ENCODE measurements around the gene C3orf20.

Gene C3orf20

GRCh38 chr3:14674841-14675240 is at the start of gene C3orf20:
Gene C3orf20 (plus strand): TSS chr3:14675141. CDS start chr3:14682714, 7,573 bp downstream.
- DNase-seq: no peak

GRCh38 chr3:14625443-14625842 is 49.5 kb upstream of the C3orf20 start:
- no peak for DNase-seq

DNA sequence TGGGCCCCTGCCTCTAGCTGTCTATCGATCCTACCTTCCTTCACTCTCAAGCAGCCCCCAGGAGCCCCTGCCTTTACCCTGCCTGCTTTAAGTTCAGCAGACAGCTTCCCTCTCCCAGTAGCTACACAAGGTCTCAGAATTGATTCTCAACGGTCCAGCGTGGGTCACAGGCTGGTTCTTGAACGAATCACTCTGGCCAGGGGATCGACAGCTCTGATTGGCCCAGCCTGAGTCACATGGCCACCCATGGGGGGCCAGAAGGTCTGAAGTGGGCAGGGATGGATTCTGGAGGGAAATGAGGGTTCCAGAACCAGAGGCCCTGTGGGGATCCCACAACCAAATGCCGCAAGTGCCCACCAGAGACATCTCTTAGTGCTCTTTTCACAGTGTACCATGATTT is 47.1 kb upstream of the C3orf20 start:
- DNase-seq: no peak

- no peak for DNase-seq
Measured at GRCh38 chr3:14628406-14628805, 46.5 kb upstream of the C3orf20 start.

- no peak for DNase-seq
Measured at GRCh38 chr3:14630404-14631100, 44.4 kb upstream of the C3orf20 start.

DNA sequence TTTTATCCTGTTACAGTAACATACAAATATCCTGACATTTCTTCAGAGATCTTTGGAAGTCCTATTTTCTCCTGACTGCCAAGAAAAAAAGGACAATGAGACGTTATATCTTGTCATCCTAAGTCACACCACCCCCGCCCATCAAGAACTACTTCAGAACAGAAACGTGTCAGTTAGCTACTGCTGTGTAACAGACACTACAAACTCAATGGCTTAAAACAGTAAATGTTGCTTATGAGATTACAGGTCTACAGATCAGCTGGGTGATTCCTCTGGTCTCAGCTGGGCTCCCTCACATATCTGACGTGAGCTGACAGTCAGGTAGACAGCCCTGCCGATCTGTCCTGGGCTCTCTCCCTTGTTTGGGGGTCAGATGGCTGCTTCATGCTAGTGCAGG is 43.8 kb upstream of the C3orf20 start:
- DNase-seq: no peak

- DNase-seq: no peak
Measured at GRCh38 chr3:14631687-14632441, 43.1 kb upstream of the C3orf20 start.

- no peak for DNase-seq
Measured at GRCh38 chr3:14632442-14632930, 42.5 kb upstream of the C3orf20 start.

- DNase-seq: no peak
Measured at GRCh38 chr3:14633417-14633816, 41.5 kb upstream of the C3orf20 start.

DNA sequence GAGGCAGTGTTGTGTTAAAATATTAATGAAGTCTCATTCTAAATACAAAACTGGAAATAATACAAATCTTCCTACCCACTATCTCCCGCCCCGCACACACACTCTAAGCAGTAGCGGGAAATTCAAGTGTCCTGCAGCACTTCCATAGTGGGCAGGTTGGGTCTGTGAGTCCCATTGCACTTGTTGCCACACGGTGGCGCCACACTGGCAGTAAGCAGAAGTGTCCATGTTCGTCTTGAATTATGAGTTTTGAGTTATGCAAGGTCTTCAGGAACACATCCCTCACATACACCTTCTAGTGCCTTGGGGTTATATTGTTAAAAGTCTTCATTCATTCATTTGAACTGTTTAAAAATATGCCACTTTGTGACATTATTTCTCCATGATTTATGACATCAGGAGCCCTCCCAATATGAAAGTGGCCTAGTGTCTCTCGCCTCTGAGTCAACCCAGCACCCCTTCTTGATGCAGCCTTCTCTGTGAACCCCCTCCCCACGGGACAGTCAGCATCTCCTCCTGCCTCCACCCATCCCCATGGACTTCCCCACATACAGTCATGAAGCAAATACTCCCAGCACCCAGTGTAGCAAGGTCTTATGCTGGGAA is 41.0 kb upstream of the C3orf20 start:
- DNase-seq: peak; percentile 40

GRCh38 chr3:14634763-14635400 is 40.1 kb upstream of the C3orf20 start:
- no peak for DNase-seq

DNA sequence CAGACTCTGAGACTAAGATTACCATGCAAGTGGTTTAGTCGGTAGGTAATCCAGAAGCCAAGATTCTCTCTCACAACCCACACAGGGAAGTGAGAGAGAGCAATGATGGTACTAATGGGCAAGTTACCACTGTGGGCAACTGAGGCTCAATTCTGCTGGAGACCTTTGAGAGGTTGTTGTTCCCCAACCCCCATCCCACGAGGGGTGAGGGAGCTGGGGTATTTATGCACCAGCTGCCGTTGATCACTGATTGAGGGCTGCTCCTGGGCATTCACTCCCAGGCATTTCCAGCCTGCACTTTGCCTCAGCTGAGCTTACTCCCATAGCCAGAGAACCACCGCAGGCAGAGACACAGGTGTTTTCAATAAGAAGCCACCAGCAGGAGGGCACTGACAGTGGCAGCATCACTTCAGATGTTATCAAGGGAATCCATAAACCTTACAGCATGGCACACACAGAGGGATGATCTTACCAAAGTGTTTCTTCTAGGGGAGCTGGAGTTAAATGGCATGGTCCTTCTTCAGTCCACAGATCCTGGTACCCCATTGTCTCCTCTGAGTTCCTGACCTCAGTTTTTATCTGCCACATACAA is 38.3 kb upstream of the C3orf20 start:
- no peak for DNase-seq

DNA sequence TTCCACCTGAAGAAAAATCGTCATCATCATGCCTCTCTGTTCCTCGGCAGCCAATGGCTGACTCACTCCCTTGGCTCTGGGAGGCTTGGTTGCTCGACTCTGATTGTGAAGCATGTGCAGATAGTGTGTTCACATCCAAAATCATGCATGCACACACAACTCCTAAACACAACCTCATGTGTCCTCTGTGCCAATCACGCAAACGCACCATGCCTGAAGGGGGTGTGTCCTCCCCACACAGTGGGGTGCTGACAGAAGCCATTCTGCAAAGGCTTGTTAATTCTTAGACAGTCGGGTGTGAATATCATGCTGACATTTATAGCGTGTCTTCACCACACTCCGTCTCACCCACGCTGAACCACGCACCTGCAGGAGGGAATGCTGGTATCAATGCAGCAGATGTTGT is 34.8 kb upstream of the C3orf20 start:
- DNase-seq: no peak

DNA sequence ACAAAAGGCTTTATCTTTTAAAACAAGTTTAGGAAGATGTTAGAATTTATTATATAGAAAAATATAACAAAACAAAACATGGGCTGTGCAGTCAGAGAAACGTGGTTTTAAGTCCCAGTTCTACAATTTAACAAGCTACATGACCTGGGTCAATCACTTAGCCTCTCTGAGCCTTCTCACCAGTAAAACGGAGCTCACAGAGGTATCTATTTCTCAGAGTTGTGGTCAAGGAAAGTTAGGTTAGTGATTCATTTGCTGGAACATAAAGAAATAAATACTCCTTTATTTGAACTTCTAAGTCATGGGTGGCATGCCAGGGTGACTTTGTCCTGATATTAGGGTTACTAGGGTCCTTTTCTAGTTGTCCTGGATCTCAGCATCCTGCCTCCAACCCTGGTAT is 34.2 kb upstream of the C3orf20 start:
- no peak for DNase-seq

- no peak for DNase-seq
Measured at GRCh38 chr3:14641346-14641745, 33.6 kb upstream of the C3orf20 start.

DNA sequence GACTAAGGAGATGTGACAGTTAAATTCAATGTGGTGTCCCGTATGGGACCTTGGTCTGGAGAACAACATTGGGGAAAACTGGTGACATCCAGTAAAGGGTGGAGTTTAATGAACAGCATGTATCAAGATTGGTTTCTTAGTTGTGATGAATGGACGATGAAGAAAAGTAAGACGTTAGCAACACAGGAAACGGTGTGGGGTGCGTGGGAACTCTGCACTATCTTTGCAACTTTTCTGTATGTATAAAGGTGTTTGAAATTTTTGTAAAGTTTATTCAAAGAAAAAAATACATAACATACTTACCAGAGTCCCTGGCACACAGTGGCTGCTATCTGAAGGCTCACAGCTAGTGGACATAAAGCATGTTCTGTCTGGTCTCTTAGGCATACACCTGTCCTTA is 29.5 kb upstream of the C3orf20 start:
- no peak for DNase-seq

DNA sequence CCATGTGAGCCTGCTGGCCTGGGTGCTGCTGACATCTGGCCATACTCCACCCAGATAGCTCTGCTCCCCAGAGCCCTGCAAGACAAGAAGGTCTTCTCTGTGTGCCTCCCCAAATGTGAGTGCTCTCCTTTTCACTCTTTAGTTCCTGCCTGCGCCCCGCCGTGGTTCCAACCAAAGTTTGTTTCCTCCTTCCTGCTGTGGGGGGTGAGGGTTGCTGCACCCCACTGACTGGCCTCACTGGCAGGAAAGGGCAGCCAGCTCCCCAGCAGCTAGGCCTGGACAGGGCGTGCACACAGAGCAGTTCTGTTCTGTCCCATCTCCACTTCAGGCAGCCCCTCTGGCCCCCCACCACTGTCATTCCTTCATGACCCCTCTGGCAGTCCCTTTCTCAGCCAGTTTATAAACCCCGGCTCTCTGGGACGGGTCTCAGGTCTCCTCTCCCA is 28.8 kb upstream of the C3orf20 start:
- DNase-seq: no peak

DNA sequence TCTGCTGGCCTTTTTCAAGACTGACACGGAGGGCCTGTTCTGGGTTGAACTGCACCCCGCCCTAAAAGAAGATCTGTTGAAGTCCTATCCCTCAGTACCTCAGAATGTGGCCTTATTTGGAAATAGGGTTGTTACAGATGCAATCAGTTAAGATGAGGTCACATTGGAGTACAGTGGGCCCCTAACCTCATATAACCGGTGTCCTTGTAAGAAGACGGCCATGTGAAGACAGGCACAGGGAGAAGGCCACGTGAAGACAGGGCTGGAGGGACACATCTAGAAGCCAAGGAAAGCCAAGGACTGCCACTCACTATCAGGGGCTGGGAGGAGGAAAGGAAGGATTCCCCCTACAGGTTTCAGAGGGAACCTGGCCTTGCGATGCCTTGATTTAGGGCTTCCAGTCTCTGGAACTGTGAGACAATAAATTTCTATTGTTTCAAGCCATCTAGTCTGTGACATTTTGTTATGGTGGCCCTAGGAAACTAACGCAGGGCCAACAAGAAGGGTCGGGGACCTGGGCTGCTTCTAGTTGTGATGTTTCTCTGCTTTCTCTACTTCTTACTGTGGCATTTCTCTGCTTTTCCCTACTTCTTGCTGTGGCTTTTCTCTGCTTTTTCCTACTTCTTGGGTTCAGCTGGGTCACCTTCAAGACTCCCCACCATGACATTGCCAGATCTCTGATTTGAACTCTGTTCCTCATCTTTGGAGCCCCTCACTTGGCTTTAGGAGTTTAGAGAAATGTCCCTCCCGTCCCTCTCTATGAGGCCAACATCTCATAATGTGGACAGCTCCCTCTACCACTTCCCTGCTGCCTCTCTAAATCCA is 28.1 kb upstream of the C3orf20 start:
- DNase-seq: no peak

GRCh38 chr3:14647976-14648955 is 26.7 kb upstream of the C3orf20 start:
- no peak for DNase-seq

DNA sequence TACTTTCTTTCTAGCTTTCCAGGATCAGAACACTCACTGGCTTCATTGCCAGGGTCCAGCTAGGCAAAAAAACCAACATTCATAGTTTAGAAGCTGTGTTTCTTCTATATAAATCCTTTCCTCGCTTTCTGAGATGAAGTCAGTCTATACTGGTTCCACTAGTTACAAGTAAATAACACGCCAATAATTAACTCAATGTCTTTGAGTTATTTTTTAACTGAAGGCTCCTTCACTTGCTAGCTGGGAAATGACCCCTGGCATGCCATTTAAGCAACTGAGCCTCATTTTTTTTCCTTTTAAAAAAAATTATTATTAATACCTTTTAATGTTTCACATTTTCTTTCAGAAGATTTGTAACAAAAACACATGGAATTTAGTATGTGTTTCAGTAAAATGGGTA is 25.5 kb upstream of the C3orf20 start:
- DNase-seq: no peak

DNA sequence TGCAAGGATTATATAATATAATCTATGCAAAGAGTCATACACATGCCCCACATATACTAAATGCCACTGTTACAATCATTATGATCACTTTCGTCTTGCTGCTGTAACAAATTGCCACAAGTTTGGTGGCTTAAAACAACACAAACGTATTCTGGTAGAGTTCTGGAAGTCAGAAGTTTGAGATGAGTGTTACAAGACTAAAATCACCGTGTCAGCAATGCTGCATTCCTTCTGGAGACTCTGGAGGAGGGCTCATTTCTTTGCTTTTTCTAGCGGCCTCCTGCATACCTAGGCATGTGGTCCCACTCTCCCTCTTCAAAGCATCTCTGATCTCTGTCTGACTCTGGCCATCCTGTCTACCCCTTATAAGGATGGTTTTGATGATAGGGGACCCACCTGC is 24.7 kb upstream of the C3orf20 start:
- no peak for DNase-seq
